SK-N-SH (cell line): ENCODE results near the gene PEMT. TPM values are rescaled to one million over a fixed set of nuclear protein-coding genes. Genes with fewer than 3 reads are reported as not detected.

Experiments
- CTCF ChIA-PET: fragments of 300-600, 350-600 bp; formaldehyde crosslinking; extraction: SDS; loops from one replicate; lab custom pipeline; 2021; lab: Yijun Ruan, JAX
- POLR2A ChIA-PET: fragments of 350-600 bp; sonication (Branson Sonifier 250); formaldehyde crosslinking; extraction: SDS; loops from one replicate; lab custom pipeline; 2020; ENCODE audit warnings: antibody characterized with exemption, inconsistent platforms; lab: Yijun Ruan, JAX
- DNase-seq: peaks from one replicate; pipeline ENCODE4 v3.0.0; 2012
- H2AFZ ChIP-seq: fragments of 200-600 bp; sonication (generic); 2 replicates; pipeline ENCODE4 v1.8.1; 2016; ENCODE audit warnings: antibody characterized with exemption, mild to moderate bottlenecking, low read depth
- H3F3A ChIP-seq: fragments of 200-600 bp; sonication (generic); replicated peaks from 2 replicates; pipeline ENCODE3; 2016; ENCODE audit warnings: antibody characterized with exemption, mild to moderate bottlenecking; ENCODE audit not compliant: insufficient read depth
- H3K27ac ChIP-seq, 2 experiments: fragments of 200-500 bp in 1 of 2; fragments of 200-600 bp in 1 of 2; sonication (Bioruptor generic) in 1 of 2; sonication (generic), shearing (Covaris generic) in 1 of 2; 2 replicates each; pipeline versions ENCODE4 v1.5.1 to v1.6.1; 2014 to 2016; ENCODE audit warnings: low read depth in 2 of 2, inconsistent platforms in 1 of 2, low read length in 1 of 2, mild to moderate bottlenecking in 1 of 2, mixed read lengths in 1 of 2
- H3K27me3 ChIP-seq: fragments of 200-600 bp; sonication (generic), shearing (Covaris generic); 2 replicates; pipeline ENCODE4 v1.6.1; 2016; ENCODE audit warnings: mixed run types; ENCODE audit not compliant: insufficient read depth
- H3K36me3 ChIP-seq, 2 experiments: fragments of 200-500 bp in 1 of 2; fragments of 200-600 bp in 1 of 2; sonication (Bioruptor generic) in 1 of 2; sonication (generic) in 1 of 2; replicated peaks in 1 of 2; 2 replicates each; pipeline versions ENCODE3 to v1.5.1; 2014 to 2016; ENCODE audit warnings: low read length in 1 of 2, mild to moderate bottlenecking in 1 of 2; ENCODE audit not compliant: insufficient read depth in 2 of 2, control insufficient read depth in 1 of 2
- H3K4me1 ChIP-seq, 2 experiments: fragments of 200-500 bp in 1 of 2; fragments of 200-600 bp in 1 of 2; sonication (Bioruptor generic) in 1 of 2; sonication (generic), shearing (Covaris generic) in 1 of 2; 2 replicates each; pipeline versions ENCODE4 v1.5.1 to v1.6.1; 2014 to 2016; ENCODE audit warnings: low read depth in 1 of 2, low read length in 1 of 2, mixed run types in 1 of 2; ENCODE audit not compliant: insufficient read depth in 2 of 2, control insufficient read depth in 1 of 2
- H3K4me2 ChIP-seq: fragments of 200-600 bp; sonication (generic), shearing (Covaris generic); 2 replicates; pipeline ENCODE4 v1.6.1; 2017; ENCODE audit warnings: mixed run types
- H3K4me3 ChIP-seq, 2 experiments: fragments of 200-500 bp in 1 of 2; fragments of 200-600 bp in 1 of 2; sonication (Bioruptor generic) in 1 of 2; sonication (generic), shearing (Covaris generic) in 1 of 2; 2 replicates each; pipeline versions ENCODE4 v1.5.1 to v1.8.1; 2014 to 2016; ENCODE audit warnings: low read depth in 2 of 2, inconsistent platforms in 1 of 2, low read length in 1 of 2, mild to moderate bottlenecking in 1 of 2, mixed read lengths in 1 of 2, moderate library complexity in 1 of 2
- H3K79me2 ChIP-seq: fragments of 200-600 bp; sonication (generic); 2 replicates; pipeline ENCODE4 v1.8.1; 2017; ENCODE audit warnings: mild to moderate bottlenecking; ENCODE audit not compliant: insufficient read depth
- H3K9ac ChIP-seq: fragments of 200-600 bp; sonication (generic); 2 replicates; pipeline ENCODE4 v1.6.1; 2017; ENCODE audit warnings: mixed run types
- H3K9me2 ChIP-seq: fragments of 200-600 bp; sonication (generic); 2 replicates; pipeline ENCODE4 v1.6.1; 2017; ENCODE audit warnings: mixed run types
- H3K9me3 ChIP-seq: fragments of 200-600 bp; sonication (generic); 2 replicates; pipeline ENCODE4 v1.6.1; 2017; ENCODE audit warnings: mixed run types, mild to moderate bottlenecking, moderate library complexity
- H4K20me1 ChIP-seq: fragments of 200-600 bp; sonication (generic); 2 replicates; pipeline ENCODE4 v1.6.1; 2017; ENCODE audit warnings: mild to moderate bottlenecking, mixed run types; ENCODE audit not compliant: insufficient read depth
- ELF1 ChIP-seq: IDR thresholded peaks from 2 replicates; pipeline ENCODE4 v1.4.0; 2012
- FOXM1 ChIP-seq: IDR thresholded peaks from 2 replicates; pipeline ENCODE4 v1.4.0; 2012; ENCODE audit warnings: low read depth, mild to moderate bottlenecking
- GABPA ChIP-seq: IDR thresholded peaks from 2 replicates; pipeline ENCODE4 v1.4.0; 2012; ENCODE audit warnings: low read depth, mild to moderate bottlenecking
- IRF3 ChIP-seq: fragments of 150-350 bp; IDR thresholded peaks from 2 replicates; pipeline ENCODE4 v1.6.1; 2016; ENCODE audit warnings: mild to moderate bottlenecking, low read depth, low read length
- MAX ChIP-seq: IDR thresholded peaks from 2 replicates; pipeline ENCODE4 v1.4.0; 2012; ENCODE audit warnings: low read depth
- MXI1 ChIP-seq: IDR thresholded peaks from 2 replicates; pipeline ENCODE4 v1.6.1; 2012; ENCODE audit warnings: mild to moderate bottlenecking, low read depth, low read length, improper control_type of control experiment
- NFIC ChIP-seq: IDR thresholded peaks from 2 replicates; pipeline ENCODE4 v1.4.0; 2012; ENCODE audit warnings: borderline replicate concordance
- NRF1 ChIP-seq: IDR thresholded peaks from 2 replicates; pipeline ENCODE4 v1.6.1; 2012; ENCODE audit warnings: low read depth, mild to moderate bottlenecking, low read length
- POLR2AphosphoS5 ChIP-seq: IDR thresholded peaks from 2 replicates; pipeline ENCODE4 v1.6.1; 2012; ENCODE audit warnings: low read depth, low read length
- RAD21 ChIP-seq: IDR thresholded peaks from 2 replicates; pipeline ENCODE4 v1.6.1; 2012; ENCODE audit warnings: mild to moderate bottlenecking, low read length
- RCOR1 ChIP-seq: fragments of 150-350 bp; IDR thresholded peaks from 2 replicates; pipeline ENCODE4 v1.6.1; 2017; ENCODE audit warnings: antibody characterized with exemption, low read length
- REST ChIP-seq: IDR thresholded peaks from 2 replicates; pipeline ENCODE4 v1.6.1; 2012; ENCODE audit warnings: mild to moderate bottlenecking, low read depth, low read length, moderate library complexity
- RFX5 ChIP-seq: IDR thresholded peaks from 2 replicates; pipeline ENCODE4 v1.6.1; 2012; ENCODE audit warnings: mild to moderate bottlenecking, improper control_type of control experiment, low read length
- SMC3 ChIP-seq: IDR thresholded peaks from 2 replicates; pipeline ENCODE4 v1.6.1; 2012; ENCODE audit warnings: low read depth, low read length, improper control_type of control experiment
- TCF12 ChIP-seq: IDR thresholded peaks from 2 replicates; pipeline ENCODE4 v1.4.0; 2012
- TEAD4 ChIP-seq: IDR thresholded peaks from 2 replicates; pipeline ENCODE4 v1.4.0; 2012; ENCODE audit warnings: mild to moderate bottlenecking, borderline replicate concordance; ENCODE audit not compliant: insufficient read depth
- USF1 ChIP-seq: IDR thresholded peaks from 2 replicates; pipeline ENCODE4 v1.4.0; 2012; ENCODE audit warnings: low read depth, borderline replicate concordance
- ZBTB33 ChIP-seq: IDR thresholded peaks from 2 replicates; pipeline ENCODE4 v1.4.0; 2012; ENCODE audit warnings: low read depth, borderline replicate concordance
- WGBS: methylation state at CpG from one replicate; pipeline ENCODE4 v1.1.6; 2017; ENCODE audit warnings: low lambda C conversion rate; 5-methylcytosine and 5-hydroxymethylcytosine counted together
- polyA plus RNA-seq, 3 experiments: library from polyadenylated mRNA; depleted of rRNA; stranded (reverse); fragments of >200 nt; gene quantifications; 2 replicates each; pipeline ENCODE4 v1.2.3, GENCODE V29; 2012

The PEMT gene
- polyA plus RNA-seq, 1 of the 3 experiments (the other 2 are of a cell fraction), result 52.8 TPM

- Histone ChIP-seq H3K4me3 (no peak overlapping the region), H3K36me3 (no peaks in the 10 kb centered on the region), H3F3A (no peaks in the 10 kb centered on the region), H3K9me3 (no peaks in the 10 kb centered on the region), H3K4me2 (no peak overlapping the region), H4K20me1 (0 out of 2 replicates have a peak, but pooled peaks cover 7% of the 10 kb centered on the region), H3K4me1 (peaks cover 0 to 20% of the 10 kb centered on the region in 2 experiments; a peak in 1 of 4 replicates), H3K9ac (no peak overlapping the region), H3K27ac (no peak overlapping the region; a peak in 1 of 4 replicates), H3K79me2 (no peaks in the 10 kb centered on the region), H3K9me2 (no peaks in the 10 kb centered on the region), H3K27me3 (no peaks in the 10 kb centered on the region), H2AFZ (no peak overlapping the region)
- TF ChIP-seq RFX5 (no peak), MAX (no peak), TEAD4 (no peak), SMC3 (no peak), GABPA (no peak), IRF3 (no peak), ELF1 (no peak), FOXM1 (no peak), REST (no peak), MXI1 (no peak), ZBTB33 (no peak), NRF1 (no peak), POLR2AphosphoS5 (no peak), USF1 (no peak), NFIC (no peak), TCF12 (no peak), RAD21 (no peak), RCOR1 (no peak)
- DNase-seq, result peak; percentile 57
- POLR2A ChIA-PET, result no interaction called here
- CTCF ChIA-PET, result interaction anchor here (1.8 to 3.3 kb wide), 5 partner anchors 10 to 152 kb away, joined by 5 to 32 read pairs (median 14); partner anchors contain the start of gene RASD1
- WGBS, result 91% methylated on average over 18 of the region's 22 CpGs
Measured at GRCh38 chr17:17506181-17506741, 85.2 kb downstream of the PEMT start.
